ENCODE results near the gene ERF.

ERF gene

DNA sequence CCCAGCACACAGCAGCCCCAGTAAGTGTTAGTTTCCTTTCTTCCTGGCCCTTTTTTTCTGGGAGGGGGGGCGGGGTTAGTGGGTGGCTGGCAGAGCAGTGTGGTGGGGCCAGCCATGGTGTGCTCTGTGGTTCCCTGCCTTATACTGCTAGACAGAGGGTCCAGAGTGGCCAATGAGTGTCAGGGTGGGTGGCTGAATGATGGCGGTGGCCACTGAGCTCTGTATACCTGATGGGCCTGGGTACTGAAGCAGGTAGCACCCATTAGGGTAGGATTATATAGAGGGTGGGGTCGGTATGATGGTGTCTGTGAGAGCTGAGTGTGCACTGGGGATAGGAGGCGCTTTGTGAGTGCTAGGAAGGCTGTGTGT is 27.9 kb upstream of the ERF start:
- no peak for ATAC-seq
- H3K27ac Mint-ChIP-seq, result no peak overlapping the region
- no peak for DNase-seq (ENCODE audit: low spot score in 2 of 2)
- H3K9me3 Mint-ChIP-seq, result no peaks in the 10 kb centered on the region
- no peak overlapping the region for H3K4me3 Mint-ChIP-seq
- H3K4me1 Mint-ChIP-seq, result peaks cover 40% of the 10 kb centered on the region
- H3K36me3 Mint-ChIP-seq, result peaks cover 53% of the 10 kb centered on the region

DNA sequence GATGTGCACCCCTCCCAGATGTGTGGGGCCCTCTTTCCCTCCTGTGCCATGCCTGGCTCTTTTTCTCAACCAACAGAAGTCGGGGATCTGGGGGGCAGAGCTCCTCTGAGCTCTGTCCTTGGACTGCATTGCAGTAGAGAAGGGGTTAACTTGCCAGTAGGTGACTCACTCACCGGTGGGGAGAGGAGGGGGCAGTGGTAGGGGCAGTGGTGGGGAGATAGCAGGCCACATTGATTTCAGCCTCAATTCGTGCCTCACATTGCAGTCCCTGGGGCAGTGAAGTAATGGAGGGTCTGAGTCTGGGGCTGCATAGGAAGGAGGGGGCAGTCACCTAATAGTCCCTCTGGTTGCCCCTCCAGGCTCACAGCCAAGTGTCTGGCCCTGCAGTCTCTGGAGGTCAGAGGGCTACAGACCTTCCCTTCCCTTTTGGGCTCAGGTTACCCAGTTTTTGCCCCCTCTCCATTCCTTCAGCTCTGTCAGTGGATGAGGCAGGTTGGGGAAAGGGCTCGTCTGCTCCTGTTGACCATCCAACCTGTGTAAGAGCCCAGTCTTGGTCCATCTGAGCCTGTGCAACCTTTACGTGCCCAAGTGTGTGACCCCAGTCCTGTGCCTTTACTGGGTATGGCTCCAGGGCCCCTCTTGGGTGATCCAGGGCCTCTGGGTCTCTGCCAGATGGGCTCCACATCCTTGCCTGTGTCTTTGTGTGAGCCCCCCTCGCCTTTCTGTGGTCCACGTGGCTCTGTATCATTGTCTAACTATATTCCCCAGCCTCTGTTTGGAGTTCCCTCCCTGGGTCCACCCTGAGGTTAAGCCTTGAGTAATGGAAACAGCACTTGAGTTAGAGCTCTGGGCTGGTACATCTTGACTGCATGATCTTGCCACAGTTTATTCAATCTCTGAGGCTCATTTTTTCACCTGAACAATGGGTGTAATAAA is 27.2 kb upstream of the ERF start:
- Mint-ChIP-seq H3K9me3 (no peaks in the 10 kb centered on the region), H3K4me3 (no peak overlapping the region), H3K36me3 (peaks cover 53% of the 10 kb centered on the region), H3K27ac (no peak overlapping the region), H3K4me1 (peaks cover 45% of the 10 kb centered on the region)
- DNase-seq (ENCODE audit: low spot score in 2 of 2), result no peak
- no peak for ATAC-seq

GRCh38 chr19:42281146-42281826 is 26.4 kb upstream of the ERF start:
- no peak for ATAC-seq

DNA sequence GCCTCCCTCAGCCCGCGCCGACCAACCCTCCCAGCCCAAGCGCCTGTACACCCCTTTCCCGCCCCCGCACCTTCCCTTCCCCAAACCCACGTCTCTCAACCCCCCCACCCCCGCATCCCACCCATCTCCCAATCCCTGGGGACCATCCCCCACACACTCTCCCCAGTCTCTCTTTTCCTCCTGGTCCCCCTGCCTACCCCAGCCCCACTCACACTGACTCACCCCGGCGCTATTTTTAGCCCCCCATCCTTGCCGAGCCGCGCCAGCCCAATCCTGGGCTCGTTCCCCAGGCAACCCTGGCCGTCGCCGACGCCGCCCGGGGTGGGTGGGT is 25.9 kb upstream of the ERF start:
- H3K4me1 Mint-ChIP-seq, result peaks cover 52% of the 10 kb centered on the region
- H3K36me3 Mint-ChIP-seq, result peaks cover 49% of the 10 kb centered on the region
- peak overlapping the region; percentile 94 for H3K27ac Mint-ChIP-seq
- DNase-seq (ENCODE audit: low spot score in 2 of 2) (no peak), ATAC-seq (no peak)
- H3K4me3 Mint-ChIP-seq, result no peak overlapping the region
- H3K9me3 Mint-ChIP-seq, result no peaks in the 10 kb centered on the region

More at GRCh38 chr19:42281146-42281826, 26.4 kb upstream of the ERF start:
- no peak overlapping the region for H3K27ac Mint-ChIP-seq
- H3K36me3 Mint-ChIP-seq, result peaks cover 46% of the 10 kb centered on the region
- no peak overlapping the region for H3K4me3 Mint-ChIP-seq
- no peak for DNase-seq (ENCODE audit: low spot score in 2 of 2)
- no peaks in the 10 kb centered on the region for H3K9me3 Mint-ChIP-seq
- H3K4me1 Mint-ChIP-seq, result peaks cover 52% of the 10 kb centered on the region

- Mint-ChIP-seq H3K36me3 (peaks cover 55% of the 10 kb centered on the region), H3K4me1 (peaks cover 52% of the 10 kb centered on the region), H3K27ac (peak overlapping the region; percentile 94), H3K4me3 (no peak overlapping the region), H3K9me3 (no peaks in the 10 kb centered on the region)
- ATAC-seq (peak; percentile 61), DNase-seq (ENCODE audit: low spot score in 2 of 2) (peak; percentile 82 to 94)
Observed at GRCh38 chr19:42279902-42280814, 25.2 kb upstream of the ERF start.

GRCh38 chr19:42279155-42279901 is 24.4 kb upstream of the ERF start:
- Mint-ChIP-seq H3K4me3 (no peak overlapping the region), H3K27ac (peak overlapping the region; percentile 94), H3K9me3 (no peaks in the 10 kb centered on the region), H3K4me1 (peaks cover 53% of the 10 kb centered on the region), H3K36me3 (peaks cover 56% of the 10 kb centered on the region)
- DNase-seq (ENCODE audit: low spot score in 2 of 2), result no peak
- ATAC-seq, result no peak

GRCh38 chr19:42278452-42279154 is 23.7 kb upstream of the ERF start:
- Mint-ChIP-seq H3K27ac (peak overlapping the region; percentile 94), H3K36me3 (peaks cover 64% of the 10 kb centered on the region), H3K9me3 (no peaks in the 10 kb centered on the region), H3K4me3 (no peak overlapping the region), H3K4me1 (peaks cover 60% of the 10 kb centered on the region)
- ATAC-seq (no peak), DNase-seq (ENCODE audit: low spot score in 2 of 2) (no peak)

DNA sequence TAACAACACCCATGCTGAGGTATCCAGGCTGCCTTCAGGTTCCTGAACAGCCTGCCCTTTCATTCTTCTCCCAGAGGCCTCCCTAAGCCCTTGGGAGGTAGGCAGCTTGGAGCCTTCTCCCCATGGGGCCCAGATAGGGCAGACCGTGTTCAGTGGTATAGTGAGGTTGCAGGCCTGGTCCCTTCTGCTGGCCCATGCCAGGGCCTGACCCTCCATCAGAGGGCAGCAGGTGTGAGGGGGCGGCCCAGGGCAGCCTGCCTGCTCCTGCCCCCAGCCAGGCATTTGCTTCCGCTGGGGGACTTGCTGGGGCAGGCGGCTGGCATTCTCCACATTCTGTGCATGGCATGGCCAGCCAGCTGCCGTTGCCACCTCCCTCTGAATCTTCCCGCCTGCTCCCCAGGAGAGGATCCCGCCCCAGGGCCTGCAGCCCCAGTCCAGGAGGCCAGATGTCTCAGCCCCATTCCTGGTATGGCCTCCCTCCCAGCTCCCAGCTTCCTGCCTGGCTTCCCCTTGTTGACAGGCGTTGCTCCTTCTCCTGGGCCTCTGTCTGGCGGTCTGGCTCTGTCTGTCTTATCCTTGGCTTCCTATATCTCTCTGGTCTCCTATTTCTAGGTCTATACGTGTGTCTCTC is 23.0 kb upstream of the ERF start:
- no peak for DNase-seq (ENCODE audit: low spot score in 2 of 2)
- H3K9me3 Mint-ChIP-seq, result no peaks in the 10 kb centered on the region
- ATAC-seq, result no peak
- no peak overlapping the region for H3K4me3 Mint-ChIP-seq
- peak overlapping the region; percentile 94 for H3K27ac Mint-ChIP-seq
- peaks cover 70% of the 10 kb centered on the region for H3K36me3 Mint-ChIP-seq
- H3K4me1 Mint-ChIP-seq, result peaks cover 64% of the 10 kb centered on the region

- ATAC-seq (peak; percentile 65), DNase-seq (ENCODE audit: low spot score in 2 of 2) (no peak)
- H3K4me1 Mint-ChIP-seq, result peaks cover 64% of the 10 kb centered on the region
- H3K36me3 Mint-ChIP-seq, result peaks cover 75% of the 10 kb centered on the region
- peak overlapping the region; percentile 29 for H3K27ac Mint-ChIP-seq
- peak overlapping the region; percentile 51 for H3K4me3 Mint-ChIP-seq
- no peaks in the 10 kb centered on the region for H3K9me3 Mint-ChIP-seq
Observed at GRCh38 chr19:42276821-42277220, 21.9 kb upstream of the ERF start.

- no peaks in the 10 kb centered on the region for H3K9me3 Mint-ChIP-seq
- ATAC-seq (no peak), DNase-seq (ENCODE audit: low spot score in 2 of 2) (no peak)
- peaks cover 70% of the 10 kb centered on the region for H3K36me3 Mint-ChIP-seq
- peaks cover 64% of the 10 kb centered on the region for H3K4me1 Mint-ChIP-seq
- H3K4me3 Mint-ChIP-seq, result peak overlapping the region; percentile 51
- peak overlapping the region; percentile 77 for H3K27ac Mint-ChIP-seq
Observed at GRCh38 chr19:42276284-42276683, 21.4 kb upstream of the ERF start.

DNA sequence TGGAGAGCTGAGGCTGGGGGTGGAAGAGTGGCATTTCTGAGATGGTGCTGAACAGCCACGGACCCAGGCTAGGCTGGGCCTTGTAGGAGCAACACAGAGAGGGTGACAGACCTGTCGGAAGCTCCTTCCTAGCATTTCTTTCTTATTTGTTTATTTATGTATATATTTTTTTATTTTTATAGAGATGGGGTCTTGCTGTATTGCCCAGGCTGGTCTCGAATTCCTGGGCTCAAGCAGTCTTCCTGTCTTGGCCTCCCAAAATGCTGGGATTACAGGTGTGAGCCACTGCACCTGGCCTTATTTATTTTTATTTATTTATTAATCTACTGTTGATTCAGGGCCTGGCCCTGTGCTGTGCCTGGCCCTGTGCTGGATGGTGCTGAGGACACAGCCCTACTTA is 20.6 kb upstream of the ERF start:
- peaks cover 70% of the 10 kb centered on the region for H3K36me3 Mint-ChIP-seq
- ATAC-seq (no peak), DNase-seq (ENCODE audit: low spot score in 2 of 2) (no peak)
- no peaks in the 10 kb centered on the region for H3K9me3 Mint-ChIP-seq
- H3K4me3 Mint-ChIP-seq, result peak overlapping the region; percentile 51
- peaks cover 64% of the 10 kb centered on the region for H3K4me1 Mint-ChIP-seq
- peak overlapping the region; percentile 77 for H3K27ac Mint-ChIP-seq

- H3K27ac Mint-ChIP-seq, result peak overlapping the region; percentile 77
- H3K4me3 Mint-ChIP-seq, result peak overlapping the region; percentile 51
- peaks cover 70% of the 10 kb centered on the region for H3K36me3 Mint-ChIP-seq
- H3K9me3 Mint-ChIP-seq, result no peaks in the 10 kb centered on the region
- DNase-seq (ENCODE audit: low spot score in 2 of 2) (no peak), ATAC-seq (no peak)
- peaks cover 64% of the 10 kb centered on the region for H3K4me1 Mint-ChIP-seq
Observed at GRCh38 chr19:42275103-42275502, 20.2 kb upstream of the ERF start.

- no peaks in the 10 kb centered on the region for H3K9me3 Mint-ChIP-seq
- H3K4me1 Mint-ChIP-seq, result peaks cover 57% of the 10 kb centered on the region
- H3K36me3 Mint-ChIP-seq, result peaks cover 63% of the 10 kb centered on the region
- DNase-seq (ENCODE audit: low spot score in 2 of 2) (no peak), ATAC-seq (no peak)
- no peak overlapping the region for H3K4me3 Mint-ChIP-seq
- H3K27ac Mint-ChIP-seq, result no peak overlapping the region
Observed at GRCh38 chr19:42274065-42274682, 19.2 kb upstream of the ERF start.

Measured in stimulated activated effector memory CD8-positive, alpha-beta T cell treated with anti-CD3 and anti-CD28 coated beads, Interleukin-12 subunit alpha, Interleukin-12 subunit beta, amount 100 ng/mL, for 72 hours (primary cell).